Measurements from ENCODE around the gene CHN2. TPM values are rescaled to one million over a fixed set of nuclear protein-coding genes. Genes with fewer than 3 reads are reported as not detected.

The CHN2 gene
- 1 to 10 TPM in 1 of 2 donors, under 1 TPM in 1; 0.91 to 1.2 TPM for total RNA-seq

- Mint-ChIP-seq H3K4me1 (ENCODE audit: low read depth) (peaks cover 16% of the 10 kb centered on the region), H3K27me3 (ENCODE audit: low read depth) (peaks cover 72% of the 10 kb centered on the region), H3K4me3 (peak within 1 kb of the TSS; percentile 77 to 79), H3K9me3 (no peaks in the 10 kb centered on the region), H3K36me3 (ENCODE audit: insufficient read depth in 2 of 2) (no peaks in the 10 kb centered on the region), H3K27ac (no peak within 1 kb of the TSS)
- peak; percentile 79 to 81 for ATAC-seq (replicated peaks in 1 of 2)
- peak; percentile 51 to 61 for DNase-seq
These were observed at the start of gene CHN2 for GRCh38 chr7:29194594-29195427. Gene CHN2, plus strand, starts transcription at chr7:29194775.

- peaks cover 5% of the 10 kb centered on the region for H3K4me1 Mint-ChIP-seq (ENCODE audit: low read depth)
- H3K27ac Mint-ChIP-seq, result no peak overlapping the region
- ATAC-seq (replicated peaks in 1 of 2) (no peak), DNase-seq (no peak)
- no peaks in the 10 kb centered on the region for H3K9me3 Mint-ChIP-seq
- H3K27me3 Mint-ChIP-seq (ENCODE audit: low read depth), result peaks cover 43% of the 10 kb centered on the region
- peak overlapping the region in 1 of 2 donors; percentile 66 for H3K4me3 Mint-ChIP-seq
- no peaks in the 10 kb centered on the region for H3K36me3 Mint-ChIP-seq (ENCODE audit: insufficient read depth in 2 of 2)
These were observed 49.0 kb upstream of the CHN2 start for GRCh38 chr7:29145553-29146056.

GRCh38 chr7:29146057-29146706 is 48.4 kb upstream of the CHN2 start, which contains the start of gene CPVL:
Gene CPVL, minus strand, starts transcription at chr7:29146537. Its CDS starts 25,476 bp downstream, at chr7:29121061.
- Mint-ChIP-seq H3K36me3 (ENCODE audit: insufficient read depth in 2 of 2) (no peaks in the 10 kb centered on the region), H3K27me3 (ENCODE audit: low read depth) (peaks cover 43% of the 10 kb centered on the region), H3K9me3 (no peaks in the 10 kb centered on the region), H3K4me1 (ENCODE audit: low read depth) (peaks cover 5% of the 10 kb centered on the region), H3K27ac (no peak within 1 kb of the TSS), H3K4me3 (peak within 1 kb of the TSS; percentile 45 to 66)
- ATAC-seq (replicated peaks in 1 of 2), result no peak
- no peak for DNase-seq

- H3K4me3 Mint-ChIP-seq, result peak overlapping the region; percentile 45 to 66
- peaks cover 41% of the 10 kb centered on the region for H3K27me3 Mint-ChIP-seq (ENCODE audit: low read depth)
- peaks cover 5% of the 10 kb centered on the region for H3K4me1 Mint-ChIP-seq (ENCODE audit: low read depth)
- H3K9me3 Mint-ChIP-seq, result no peaks in the 10 kb centered on the region
- H3K36me3 Mint-ChIP-seq (ENCODE audit: insufficient read depth in 2 of 2), result no peaks in the 10 kb centered on the region
- H3K27ac Mint-ChIP-seq, result no peak overlapping the region
- ATAC-seq (replicated peaks in 1 of 2) (no peak), DNase-seq (no peak)
These were observed 47.5 kb upstream of the CHN2 start for GRCh38 chr7:29146888-29147609.

- H3K4me1 Mint-ChIP-seq (ENCODE audit: low read depth), result peaks cover 5% of the 10 kb centered on the region
- no peak overlapping the region for H3K27ac Mint-ChIP-seq
- H3K4me3 Mint-ChIP-seq, result no peak overlapping the region
- ATAC-seq (replicated peaks in 1 of 2) (no peak), DNase-seq (no peak)
- H3K27me3 Mint-ChIP-seq (ENCODE audit: low read depth), result peaks cover 33% of the 10 kb centered on the region
- H3K36me3 Mint-ChIP-seq (ENCODE audit: insufficient read depth in 2 of 2), result no peaks in the 10 kb centered on the region
- H3K9me3 Mint-ChIP-seq, result no peaks in the 10 kb centered on the region
These were observed 46.8 kb upstream of the CHN2 start for GRCh38 chr7:29147821-29148220.

GRCh38 chr7:29149036-29149435 is 45.5 kb upstream of the CHN2 start:
- DNase-seq (no peak), ATAC-seq (replicated peaks in 1 of 2) (no peak)
- Mint-ChIP-seq H3K4me1 (ENCODE audit: low read depth) (peaks cover 5% of the 10 kb centered on the region), H3K27ac (no peak overlapping the region), H3K36me3 (ENCODE audit: insufficient read depth in 2 of 2) (no peaks in the 10 kb centered on the region), H3K27me3 (ENCODE audit: low read depth) (peaks cover 28% of the 10 kb centered on the region), H3K9me3 (no peaks in the 10 kb centered on the region), H3K4me3 (no peak overlapping the region)

GRCh38 chr7:29150856-29151255 is 43.7 kb upstream of the CHN2 start:
- Mint-ChIP-seq H3K4me1 (ENCODE audit: low read depth) (peaks cover 5% of the 10 kb centered on the region), H3K4me3 (no peak overlapping the region), H3K27ac (no peak overlapping the region), H3K9me3 (peaks cover 0 to 2% of the 10 kb centered on the region in 2 donors), H3K36me3 (ENCODE audit: insufficient read depth in 2 of 2) (no peaks in the 10 kb centered on the region), H3K27me3 (ENCODE audit: low read depth) (peaks cover 25% of the 10 kb centered on the region)
- ATAC-seq (replicated peaks in 1 of 2), result no peak
- DNase-seq, result no peak

GRCh38 chr7:29154076-29154475 is 40.5 kb upstream of the CHN2 start:
- H3K9me3 Mint-ChIP-seq, result peaks cover 0 to 2% of the 10 kb centered on the region in 2 donors
- DNase-seq (no peak), ATAC-seq (replicated peaks in 1 of 2) (no peak)
- no peak overlapping the region for H3K4me3 Mint-ChIP-seq
- no peak overlapping the region for H3K27ac Mint-ChIP-seq
- peaks cover 18% of the 10 kb centered on the region for H3K27me3 Mint-ChIP-seq (ENCODE audit: low read depth)
- no peaks in the 10 kb centered on the region for H3K36me3 Mint-ChIP-seq (ENCODE audit: insufficient read depth in 2 of 2)
- peaks cover 8% of the 10 kb centered on the region for H3K4me1 Mint-ChIP-seq (ENCODE audit: low read depth)

GRCh38 chr7:29156907-29157452 is 37.6 kb upstream of the CHN2 start:
- H3K27ac Mint-ChIP-seq, result no peak overlapping the region
- H3K4me3 Mint-ChIP-seq, result no peak overlapping the region
- H3K9me3 Mint-ChIP-seq, result peaks cover 0 to 4% of the 10 kb centered on the region in 2 donors
- no peaks in the 10 kb centered on the region for H3K36me3 Mint-ChIP-seq (ENCODE audit: insufficient read depth in 2 of 2)
- ATAC-seq (replicated peaks in 1 of 2) (no peak), DNase-seq (no peak)
- H3K27me3 Mint-ChIP-seq (ENCODE audit: low read depth), result peaks cover 36% of the 10 kb centered on the region
- H3K4me1 Mint-ChIP-seq (ENCODE audit: low read depth), result peaks cover 8% of the 10 kb centered on the region

GRCh38 chr7:29158795-29159423 is 35.7 kb upstream of the CHN2 start:
- ATAC-seq (replicated peaks in 1 of 2), result no peak
- Mint-ChIP-seq H3K36me3 (ENCODE audit: insufficient read depth in 2 of 2) (no peaks in the 10 kb centered on the region), H3K27ac (no peak overlapping the region), H3K9me3 (peaks cover 0 to 4% of the 10 kb centered on the region in 2 donors), H3K4me1 (ENCODE audit: low read depth) (peaks cover 8% of the 10 kb centered on the region), H3K4me3 (no peak overlapping the region), H3K27me3 (ENCODE audit: low read depth) (peaks cover 36% of the 10 kb centered on the region)
- DNase-seq, result no peak

GRCh38 chr7:29160080-29160479 is 34.5 kb upstream of the CHN2 start:
- ATAC-seq (replicated peaks in 1 of 2) (no peak), DNase-seq (no peak)
- H3K9me3 Mint-ChIP-seq, result peaks cover 0 to 2% of the 10 kb centered on the region in 2 donors
- H3K27me3 Mint-ChIP-seq (ENCODE audit: low read depth), result peaks cover 36% of the 10 kb centered on the region
- peaks cover 8% of the 10 kb centered on the region for H3K4me1 Mint-ChIP-seq (ENCODE audit: low read depth)
- no peaks in the 10 kb centered on the region for H3K36me3 Mint-ChIP-seq (ENCODE audit: insufficient read depth in 2 of 2)
- no peak overlapping the region for H3K27ac Mint-ChIP-seq
- H3K4me3 Mint-ChIP-seq, result no peak overlapping the region

GRCh38 chr7:29161231-29161630 is 33.3 kb upstream of the CHN2 start:
- Mint-ChIP-seq H3K4me3 (no peak overlapping the region), H3K4me1 (ENCODE audit: low read depth) (peaks cover 8% of the 10 kb centered on the region), H3K27ac (no peak overlapping the region), H3K36me3 (ENCODE audit: insufficient read depth in 2 of 2) (no peaks in the 10 kb centered on the region), H3K27me3 (ENCODE audit: low read depth) (peaks cover 45% of the 10 kb centered on the region), H3K9me3 (peaks cover 2% of the 10 kb centered on the region in 2 donors)
- ATAC-seq (replicated peaks in 1 of 2) (no peak), DNase-seq (no peak)
